HCT116 (cell line): Measurements from ENCODE around the gene SYTL5. TPM values are rescaled to one million over a fixed set of nuclear protein-coding genes. Genes with fewer than 3 reads are reported as not detected.
A peak's percentile ranks its signal among the peaks of the same experiment; 100 is the strongest.

Experiments
- ATAC-seq: fragments of 200-7000 bp; cut with Tn5 transposase; 2 replicates; pipeline ENCODE4 v1.9.1; 2020; ENCODE audit warnings: mild to moderate bottlenecking, moderate library complexity
- BruUV-seq: library from RNA; stranded (reverse); fragments of 400-500 nt; replicated peaks from 2 replicates; lab custom pipeline; 2021; lab: Mats Ljungman, UMichigan
- CTCF ChIA-PET: fragments of 300-600 bp; sonication (Branson Sonifier 250); formaldehyde crosslinking; loops from one replicate; lab custom pipeline; 2021; ENCODE audit warnings: antibody characterized with exemption; lab: Charles Lee
- POLR2A ChIA-PET: fragments of 300-600, 350-600 bp; sonication (Branson Sonifier 250); formaldehyde crosslinking; loops from one replicate; lab custom pipeline; 2021; ENCODE audit warnings: antibody characterized with exemption; lab: Charles Lee
- RAD21 ChIA-PET, 2 experiments: fragments of 300-600 bp; sonication (Branson Sonifier 250); formaldehyde crosslinking; loops; one replicate each; lab custom pipeline; 2023; ENCODE audit warnings: low total read pairs in 2 of 2; ENCODE audit not compliant: uncharacterized antibody in 2 of 2, unreplicated experiment in 2 of 2, low non-redundant PET in 1 of 2; lab: Charles Lee
- DNase-seq: peaks from one replicate; pipeline ENCODE4 v3.0.0-alpha.2; 2010; ENCODE audit warnings: low read depth, low spot score
- H2AFZ ChIP-seq: fragments of 200-600 bp; shearing (Covaris generic), sonication (generic); 2 replicates; pipeline ENCODE4 v1.6.1; 2017; ENCODE audit warnings: low read depth, mixed run types, mixed read lengths, antibody characterized with exemption, low read length; ENCODE audit not compliant: poor library complexity, severe bottlenecking
- H3K27ac ChIP-seq: 2 replicates; pipeline ENCODE4 v1.5.1; 2012; ENCODE audit warnings: low read depth, low read length
- H3K27me3 ChIP-seq: fragments of 200-600 bp; sonication (generic); 2 replicates; pipeline ENCODE4 v1.6.1; 2016; ENCODE audit warnings: mixed run types, low read length, mixed read lengths; ENCODE audit not compliant: insufficient read depth
- H3K36me3 ChIP-seq, 2 experiments: fragments of 200-500 bp in 1 of 2; fragments of 200-600 bp in 1 of 2; sonication (Bioruptor generic) in 1 of 2; sonication (generic) in 1 of 2; 2 replicates each; pipeline versions ENCODE4 v1.5.1 to v1.6.1; 2014 to 2016; ENCODE audit warnings: low read length in 2 of 2, inconsistent platforms in 1 of 2, mixed read lengths in 1 of 2, mixed run types in 1 of 2; ENCODE audit not compliant: insufficient read depth in 2 of 2, control insufficient read depth in 1 of 2
- H3K4me1 ChIP-seq, 2 experiments: fragments of 200-600 bp in 1 of 2; sonication (generic) in 1 of 2; 2 replicates each; pipeline versions ENCODE4 v1.5.1 to v1.6.1; 2012 to 2017; ENCODE audit warnings: low read length in 2 of 2, inconsistent platforms in 1 of 2, mild to moderate bottlenecking in 1 of 2, mixed read lengths in 1 of 2, mixed run types in 1 of 2, moderate library complexity in 1 of 2; ENCODE audit not compliant: insufficient read depth in 2 of 2, control insufficient read depth in 1 of 2
- H3K4me2 ChIP-seq: fragments of 200-600 bp; sonication (generic); 2 replicates; pipeline ENCODE4 v1.6.1; 2017; ENCODE audit warnings: mixed run types, low read length, mixed read lengths
- H3K4me3 ChIP-seq, 2 experiments: fragments of 200-600 bp in 1 of 2; sonication (generic) in 1 of 2; replicated peaks in 1 of 2; 2 replicates each; pipeline ENCODE4 v1.5.1; 2011 to 2016; ENCODE audit warnings: low read length in 2 of 2, control low read depth in 1 of 2, low read depth in 1 of 2, mild to moderate bottlenecking in 1 of 2, mixed read lengths in 1 of 2, mixed run types in 1 of 2
- H3K79me2 ChIP-seq: fragments of 200-600 bp; sonication (generic); 2 replicates; pipeline ENCODE4 v1.6.1; 2017; ENCODE audit warnings: mild to moderate bottlenecking, mixed run types, low read length, moderate library complexity, mixed read lengths; ENCODE audit not compliant: insufficient read depth
- H3K9ac ChIP-seq: fragments of 200-600 bp; sonication (generic); 2 replicates; pipeline ENCODE4 v1.6.1; 2016; ENCODE audit warnings: low read length, mixed read lengths
- H3K9me2 ChIP-seq: fragments of 200-600 bp; sonication (generic), shearing (Covaris generic); 2 replicates; pipeline ENCODE4 v1.6.1; 2017; ENCODE audit warnings: mixed run types, mild to moderate bottlenecking, moderate library complexity; ENCODE audit not compliant: insufficient read depth
- H3K9me3 ChIP-seq, 2 experiments: fragments of 200-500 bp in 1 of 2; fragments of 200-600 bp in 1 of 2; sonication (Bioruptor generic) in 1 of 2; sonication (generic) in 1 of 2; 2 replicates each; pipeline ENCODE4 v1.6.1; 2014 to 2017; ENCODE audit warnings: low read length in 2 of 2, mixed read lengths in 2 of 2, inconsistent platforms in 1 of 2, low read depth in 1 of 2, mild to moderate bottlenecking in 1 of 2, mixed run types in 1 of 2, moderate library complexity in 1 of 2; ENCODE audit not compliant: control insufficient read depth in 1 of 2, insufficient read depth in 1 of 2
- H4K20me1 ChIP-seq: fragments of 200-600 bp; sonication (generic), shearing (Covaris generic); 2 replicates; pipeline ENCODE4 v1.6.1; 2017; ENCODE audit warnings: mixed run types, mild to moderate bottlenecking, moderate library complexity; ENCODE audit not compliant: insufficient read depth
- CBX3 ChIP-seq: IDR thresholded peaks from 2 replicates; pipeline ENCODE4 v1.6.1; 2012; ENCODE audit warnings: low read depth
- CEBPB ChIP-seq: IDR thresholded peaks from 2 replicates; pipeline ENCODE4 v1.6.1; 2012; ENCODE audit warnings: low read depth
- CTCF ChIP-seq, 3 experiments: fragments of 200-600 bp in 1 of 3; sonication (generic) in 1 of 3; IDR thresholded peaks in 2 of 3; conservative IDR thresholded peaks in 1 of 3; 2 replicates each; pipeline ENCODE4 v1.5.1; 2012 to 2017; ENCODE audit warnings: low read depth in 2 of 3, low read length in 2 of 3, antibody characterized with exemption in 1 of 3, borderline replicate concordance in 1 of 3, control low read depth in 1 of 3, mild to moderate bottlenecking in 1 of 3, mixed read lengths in 1 of 3, mixed run types in 1 of 3, moderate library complexity in 1 of 3; ENCODE audit not compliant: insufficient read depth in 1 of 3
- ELF1 ChIP-seq: IDR thresholded peaks from 2 replicates; pipeline ENCODE4 v1.6.1; 2012; ENCODE audit warnings: low read depth, borderline replicate concordance
- EZH2 ChIP-seq: fragments of 200-600 bp; sonication (generic); IDR thresholded peaks from 2 replicates; pipeline ENCODE4 v1.6.1; 2017; ENCODE audit warnings: antibody characterized with exemption, mixed run types
- FOSL1 ChIP-seq: IDR thresholded peaks from 2 replicates; pipeline ENCODE4 v1.6.1; 2012; ENCODE audit warnings: low read depth
- JUND ChIP-seq: IDR thresholded peaks from 2 replicates; pipeline ENCODE4 v1.6.1; 2012
- POLR2A ChIP-seq: IDR thresholded peaks from 2 replicates; pipeline ENCODE4 v1.7.0; 2011; ENCODE audit warnings: borderline replicate concordance; ENCODE audit not compliant: insufficient read depth, insufficient read length; ENCODE audit errors: extremely low read depth
- POLR2AphosphoS5 ChIP-seq: IDR thresholded peaks from 2 replicates; pipeline ENCODE4 v1.6.1; 2011; ENCODE audit warnings: mild to moderate bottlenecking, low read depth, low read length, moderate library complexity
- RAD21 ChIP-seq: IDR thresholded peaks from 2 replicates; pipeline ENCODE4 v1.6.1; 2012; ENCODE audit warnings: low read depth, mild to moderate bottlenecking
- SIN3A ChIP-seq: IDR thresholded peaks from 2 replicates; pipeline ENCODE4 v1.6.1; 2012; ENCODE audit warnings: low read depth
- SP1 ChIP-seq: IDR thresholded peaks from 2 replicates; pipeline ENCODE4 v1.6.1; 2012; ENCODE audit warnings: low read depth
- TCF7L2 ChIP-seq: IDR thresholded peaks from 2 replicates; pipeline ENCODE4 v1.7.0; 2011; ENCODE audit warnings: borderline replicate concordance, inconsistent platforms; ENCODE audit not compliant: insufficient read depth, insufficient read length; ENCODE audit errors: extremely low read depth
- ZFX ChIP-seq: fragments of 450-650 bp; IDR thresholded peaks from 2 replicates; pipeline ENCODE4 v1.6.1; 2017
- ZNF274 ChIP-seq: fragments of 200-500 bp; sonication (Bioruptor generic); IDR thresholded peaks from 2 replicates; pipeline ENCODE4 v1.6.1; 2014; ENCODE audit warnings: mild to moderate bottlenecking, low read depth, low read length, inconsistent platforms
- intact Hi-C: fragments of 100-400 bp; cut with micrococcal nuclease; formaldehyde crosslinking; loops from 2 replicates; pipeline ENCODE4 v1.10.0; 2022
- total RNA-seq: library from RNA; stranded (reverse); gene quantifications from one replicate; pipeline ENCODE4 v1.2.1, GENCODE V29; 2021; ENCODE audit not compliant: unreplicated experiment
- TF ChIP-seq, protein P1 (sequence below): IDR thresholded peaks from 2 replicates; pipeline ENCODE4 v1.6.1; 2012

Gene SYTL5
- total RNA-seq, 1 experiment from 2014 or later = 0.20 TPM

GRCh38 chrX:38089173-38089982 lies 83.0 kb downstream of the SYTL5 start:
- Histone ChIP-seq H3K9me3 (no peaks in the 10 kb centered on the region), H2AFZ (no peak overlapping the region), H3K9ac (no peak overlapping the region), H3K36me3 (no peaks in the 10 kb centered on the region), H3K4me2 (no peak overlapping the region), H3K27me3 (no peaks in the 10 kb centered on the region), H4K20me1 (no peaks in the 10 kb centered on the region), H3K79me2 (no peaks in the 10 kb centered on the region), H3K27ac (no peak overlapping the region), H3K4me1 (peaks cover 0 to 2% of the 10 kb centered on the region in 2 experiments; a peak in 1 of 4 replicates), H3K4me3 (no peak overlapping the region), H3K9me2 (no peaks in the 10 kb centered on the region)
- ChIA-PET POLR2A (no interaction called here), CTCF (no interaction called here), RAD21 (no interaction called here)
- TF ChIP-seq EZH2 (no peak), SIN3A (no peak)
- BruUV-seq = no TSS peak
- intact Hi-C loops = no loop called here
- ATAC-seq = no peak
- no peak for DNase-seq

DNA sequence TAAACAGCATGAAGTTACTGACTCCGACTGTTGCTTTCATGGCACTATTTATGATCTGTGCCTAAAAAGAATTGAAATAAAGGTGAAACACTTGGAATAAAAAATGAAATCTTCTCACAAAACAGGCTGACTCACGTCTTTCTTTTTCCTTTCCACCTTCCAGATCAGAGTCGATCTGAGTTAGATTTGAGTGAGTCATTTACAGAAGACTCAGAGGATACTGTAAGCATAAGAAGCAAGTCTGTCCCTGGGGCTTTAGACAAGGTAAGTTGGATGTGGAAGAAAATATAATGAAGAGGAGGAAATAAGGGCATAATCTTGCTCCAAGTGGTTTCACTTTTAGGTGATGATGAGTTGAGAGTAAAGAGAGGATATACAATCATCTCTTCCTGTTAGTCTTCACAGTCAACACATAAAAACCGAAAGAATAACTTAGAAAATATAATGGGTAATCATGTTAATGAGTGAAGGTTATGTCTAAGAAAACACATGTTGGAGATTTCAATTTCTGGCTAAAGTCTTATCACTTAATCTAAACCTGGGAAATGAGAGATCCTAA lies 89.7 kb downstream of the SYTL5 start:
- Histone ChIP-seq H3K4me2 (peak overlapping the region; percentile 64), H3K4me1 (peaks cover 0 to 4% of the 10 kb centered on the region in 2 experiments; a peak in 2 of 4 replicates), H3K79me2 (no peaks in the 10 kb centered on the region), H3K4me3 (peak overlapping the region; percentile 9 to 32; a peak in 3 of 4 replicates), H3K9me2 (no peaks in the 10 kb centered on the region), H3K9ac (no peak overlapping the region), H3K36me3 (no peaks in the 10 kb centered on the region), H2AFZ (peak overlapping the region; percentile 90), H3K9me3 (no peaks in the 10 kb centered on the region), H3K27ac (no peak overlapping the region), H4K20me1 (no peaks in the 10 kb centered on the region), H3K27me3 (no peaks in the 10 kb centered on the region)
- RAD21 ChIA-PET = no interaction called here
- BruUV-seq = no TSS peak
- intact Hi-C loops = no loop called here
- CTCF ChIA-PET = no interaction called here
- peak; percentile 22 for DNase-seq
- POLR2A ChIA-PET = no interaction called here
- peak; percentile 62 for ATAC-seq
- TF ChIP-seq EZH2 (no peak), CTCF (IDR thresholded peaks at IDR 0.05 in 2 of 3, conservative IDR thresholded peaks at IDR 0.05 in 1 of 3; ENCODE audit: borderline replicate concordance in 1 of 3, insufficient read depth in 1 of 3, low read depth in 2 of 3, low read length in 2 of 3) (no peak), TCF7L2 (no peak), FOSL1 (peak; percentile 47), RAD21 (no peak), POLR2AphosphoS5 (no peak), ELF1 (no peak), ZFX (no peak), POLR2A (no peak), ZNF274 (no peak), CBX3 (no peak), CEBPB (no peak), SP1 (no peak), JUND (peak; percentile 29; the same call in 1 of the 2 replicates)
- TF ChIP-seq, protein P1, sequence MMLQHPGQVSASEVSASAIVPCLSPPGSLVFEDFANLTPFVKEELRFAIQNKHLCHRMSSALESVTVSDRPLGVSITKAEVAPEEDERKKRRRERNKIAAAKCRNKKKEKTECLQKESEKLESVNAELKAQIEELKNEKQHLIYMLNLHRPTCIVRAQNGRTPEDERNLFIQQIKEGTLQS = no peak
